ENCODE data around the gene KRT76.

Gene KRT76

DNA sequence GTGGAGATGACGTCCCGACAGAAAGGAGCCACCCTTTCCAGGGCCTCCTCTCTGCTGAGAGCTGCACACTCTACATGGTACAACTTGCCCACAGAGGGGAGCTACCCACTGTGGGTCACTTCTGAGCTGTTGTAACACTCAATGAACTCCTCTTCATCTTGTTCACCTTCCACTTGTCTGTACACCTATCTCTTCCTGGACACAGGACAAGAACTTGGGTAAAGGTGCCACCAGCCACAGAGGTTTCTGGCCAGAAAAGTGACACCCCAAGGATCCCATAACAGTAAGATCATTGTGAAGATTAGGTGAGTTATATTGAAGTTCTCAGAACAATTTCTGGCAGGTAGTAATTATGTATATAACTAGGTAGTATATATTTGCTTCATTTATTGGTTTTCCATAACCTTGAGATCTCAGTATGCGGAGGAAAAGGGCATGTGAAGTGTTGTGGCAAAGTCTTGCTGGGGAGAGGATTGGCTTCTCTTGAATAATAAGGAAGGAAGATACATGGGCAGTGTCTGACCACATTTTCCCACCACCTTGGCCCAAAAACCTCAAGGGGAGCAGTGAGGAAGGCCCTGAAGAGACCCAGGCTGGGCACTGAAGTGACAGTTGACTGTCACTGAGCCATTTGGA lies 34.2 kb downstream of the KRT76 start:
- Histone ChIP-seq H3K27ac (ENCODE audit: low read depth, low read length) (no peak overlapping the region), H3K27me3 (ENCODE audit: low read length) (no peaks in the 10 kb centered on the region), H3K79me2 (ENCODE audit: insufficient read depth, low read length) (no peaks in the 10 kb centered on the region), H2AFZ (ENCODE audit: low read depth, low read length, severe bottlenecking) (no peak overlapping the region), H3K9ac (ENCODE audit: low read length) (no peak overlapping the region), H3K9me2 (replicated peaks; ENCODE audit: insufficient read depth, low read length) (no peaks in the 10 kb centered on the region), H3K36me3 (ENCODE audit: low read length) (no peaks in the 10 kb centered on the region), H4K20me1 (ENCODE audit: low read depth, low read length) (no peaks in the 10 kb centered on the region), H3K9me3 (ENCODE audit: insufficient read depth, low read length) (no peaks in the 10 kb centered on the region), H3K4me2 (ENCODE audit: low read depth, low read length, poor library complexity, severe bottlenecking) (no peak overlapping the region), H3F3A (ENCODE audit: insufficient read depth) (no peaks in the 10 kb centered on the region), H3K4me3 (ENCODE audit: insufficient read depth, low read length, poor library complexity, severe bottlenecking) (no peak overlapping the region)
- no peak for TF ChIP-seq EZH2phosphoT487 (conservative IDR thresholded peaks at IDR 0.05; ENCODE audit: low read length)
- TF ChIP-seq, protein P1, sequence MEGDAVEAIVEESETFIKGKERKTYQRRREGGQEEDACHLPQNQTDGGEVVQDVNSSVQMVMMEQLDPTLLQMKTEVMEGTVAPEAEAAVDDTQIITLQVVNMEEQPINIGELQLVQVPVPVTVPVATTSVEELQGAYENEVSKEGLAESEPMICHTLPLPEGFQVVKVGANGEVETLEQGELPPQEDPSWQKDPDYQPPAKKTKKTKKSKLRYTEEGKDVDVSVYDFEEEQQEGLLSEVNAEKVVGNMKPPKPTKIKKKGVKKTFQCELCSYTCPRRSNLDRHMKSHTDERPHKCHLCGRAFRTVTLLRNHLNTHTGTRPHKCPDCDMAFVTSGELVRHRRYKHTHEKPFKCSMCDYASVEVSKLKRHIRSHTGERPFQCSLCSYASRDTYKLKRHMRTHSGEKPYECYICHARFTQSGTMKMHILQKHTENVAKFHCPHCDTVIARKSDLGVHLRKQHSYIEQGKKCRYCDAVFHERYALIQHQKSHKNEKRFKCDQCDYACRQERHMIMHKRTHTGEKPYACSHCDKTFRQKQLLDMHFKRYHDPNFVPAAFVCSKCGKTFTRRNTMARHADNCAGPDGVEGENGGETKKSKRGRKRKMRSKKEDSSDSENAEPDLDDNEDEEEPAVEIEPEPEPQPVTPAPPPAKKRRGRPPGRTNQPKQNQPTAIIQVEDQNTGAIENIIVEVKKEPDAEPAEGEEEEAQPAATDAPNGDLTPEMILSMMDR (IDR thresholded peaks at IDR 0.05; ENCODE audit: insufficient read depth, low read length, poor library complexity, severe bottlenecking), result no peak

DNA sequence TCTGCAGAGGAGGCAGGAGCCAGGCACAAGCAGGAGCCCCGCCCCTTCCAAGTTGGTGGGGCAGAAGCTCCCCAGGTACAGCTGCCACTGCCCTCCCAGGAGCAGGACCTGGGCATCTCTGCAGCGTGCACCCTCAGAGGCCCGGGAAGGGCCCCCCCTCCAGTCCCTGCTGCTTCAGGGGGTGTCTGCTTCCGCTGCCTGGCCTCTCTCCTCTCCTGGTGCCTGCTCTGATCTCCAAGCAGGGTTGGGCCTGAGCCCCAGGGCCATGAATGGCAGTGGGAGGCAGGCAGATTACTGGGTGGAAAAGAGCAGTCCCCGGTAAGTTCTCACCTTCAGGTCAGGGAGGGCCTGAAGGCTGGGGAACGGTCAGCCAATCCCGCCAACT lies 35.0 kb downstream of the KRT76 start:
- Histone ChIP-seq H3K27ac (ENCODE audit: low read depth, low read length) (no peak overlapping the region), H2AFZ (ENCODE audit: low read depth, low read length, severe bottlenecking) (no peak overlapping the region), H3F3A (ENCODE audit: insufficient read depth) (no peaks in the 10 kb centered on the region), H3K4me3 (ENCODE audit: insufficient read depth, low read length, poor library complexity, severe bottlenecking) (no peak overlapping the region), H3K9me2 (replicated peaks; ENCODE audit: insufficient read depth, low read length) (no peaks in the 10 kb centered on the region), H3K9ac (ENCODE audit: low read length) (no peak overlapping the region), H3K9me3 (ENCODE audit: insufficient read depth, low read length) (no peaks in the 10 kb centered on the region), H3K27me3 (ENCODE audit: low read length) (no peaks in the 10 kb centered on the region), H3K79me2 (ENCODE audit: insufficient read depth, low read length) (no peaks in the 10 kb centered on the region), H3K4me2 (ENCODE audit: low read depth, low read length, poor library complexity, severe bottlenecking) (no peak overlapping the region), H3K36me3 (ENCODE audit: low read length) (no peaks in the 10 kb centered on the region), H4K20me1 (ENCODE audit: low read depth, low read length) (no peaks in the 10 kb centered on the region)
- TF ChIP-seq, protein P1 (IDR thresholded peaks at IDR 0.05; ENCODE audit: insufficient read depth, low read length, poor library complexity, severe bottlenecking), result no peak
- no peak for TF ChIP-seq EZH2phosphoT487 (conservative IDR thresholded peaks at IDR 0.05; ENCODE audit: low read length)

DNA sequence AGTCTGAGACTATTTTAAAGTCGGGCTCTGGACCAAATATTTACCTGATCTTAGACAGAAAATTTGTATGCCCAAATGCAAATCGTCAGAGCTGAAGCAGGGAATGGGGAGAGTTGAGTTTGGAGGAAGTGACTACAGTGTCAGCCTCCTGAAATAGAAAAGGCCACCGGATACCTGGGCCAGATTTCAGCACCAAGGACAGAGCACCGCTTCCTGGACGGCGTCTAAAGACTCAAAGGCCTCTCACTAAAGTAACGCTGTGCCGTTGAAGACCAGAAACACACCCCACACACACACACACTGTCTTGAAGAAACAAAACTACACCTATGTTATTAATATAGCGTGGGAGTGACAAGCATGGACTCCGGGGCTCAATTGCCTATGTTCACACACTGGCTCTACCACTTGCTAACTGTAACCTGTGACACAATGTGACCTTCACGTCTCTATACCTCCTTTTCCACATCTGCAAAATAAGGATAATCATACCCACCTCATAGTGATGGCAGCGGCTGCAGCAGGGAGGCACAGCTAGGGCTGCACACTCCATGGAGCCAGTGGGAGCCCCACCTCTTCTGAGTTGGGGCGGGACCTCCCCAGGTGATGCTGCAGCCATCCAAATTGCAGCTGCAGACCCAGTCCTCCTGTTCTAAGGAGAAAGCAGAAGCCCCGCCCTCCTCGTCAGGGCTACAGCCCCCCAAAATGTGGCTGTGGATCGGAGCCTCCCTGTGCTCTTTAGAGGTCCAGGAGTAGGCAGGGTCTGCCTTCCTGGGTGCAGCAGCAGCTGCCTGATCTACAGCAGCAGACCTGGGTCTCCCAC lies 35.6 kb downstream of the KRT76 start:
- no peaks in the 10 kb centered on the region for H3K9me2 ChIP-seq (replicated peaks; ENCODE audit: insufficient read depth, low read length)
- H3K27me3 ChIP-seq (ENCODE audit: low read length), result no peaks in the 10 kb centered on the region
- H3K4me3 ChIP-seq (ENCODE audit: insufficient read depth, low read length, poor library complexity, severe bottlenecking), result no peak overlapping the region
- no peak overlapping the region for H3K4me2 ChIP-seq (ENCODE audit: low read depth, low read length, poor library complexity, severe bottlenecking)
- TF ChIP-seq, protein P1 (IDR thresholded peaks at IDR 0.05; ENCODE audit: insufficient read depth, low read length, poor library complexity, severe bottlenecking), result no peak
- TF ChIP-seq EZH2phosphoT487 (conservative IDR thresholded peaks at IDR 0.05; ENCODE audit: low read length), result no peak
- H3K9ac ChIP-seq (ENCODE audit: low read length), result no peak overlapping the region
- H3K9me3 ChIP-seq (ENCODE audit: insufficient read depth, low read length), result no peaks in the 10 kb centered on the region
- H3K27ac ChIP-seq (ENCODE audit: low read depth, low read length), result no peak overlapping the region
- H3K36me3 ChIP-seq (ENCODE audit: low read length), result no peaks in the 10 kb centered on the region
- no peaks in the 10 kb centered on the region for H3F3A ChIP-seq (ENCODE audit: insufficient read depth)
- H2AFZ ChIP-seq (ENCODE audit: low read depth, low read length, severe bottlenecking), result no peak overlapping the region
- H4K20me1 ChIP-seq (ENCODE audit: low read depth, low read length), result no peaks in the 10 kb centered on the region
- no peaks in the 10 kb centered on the region for H3K79me2 ChIP-seq (ENCODE audit: insufficient read depth, low read length)
